Ureter (tissue), 1 donor: Measurements from ENCODE around the gene SMCHD1. TPM values are rescaled to one million over a fixed set of nuclear protein-coding genes. Genes with fewer than 3 reads are reported as not detected.
A peak's percentile ranks its signal among the peaks of the same experiment; 100 is the strongest.

ENCODE experiments used
- DNase-seq: peaks from one replicate; pipeline ENCODE4 v3.0.0-alpha.2; 2020; ENCODE audit warnings: low spot score
- total RNA-seq: library from RNA; stranded (reverse); gene quantifications from one replicate; pipeline ENCODE4 v1.2.4, GENCODE V29; 2023
- donor health status: DM: yes; HTN: yes; CAD: no.

The SMCHD1 gene
- 83.8 TPM for total RNA-seq

- peak; percentile 84 for DNase-seq
Measured at GRCh38 chr18:2655178-2655953, at the start of gene SMCHD1. Gene SMCHD1, plus strand, starts transcription at chr18:2655726. Its CDS starts 350 bp downstream, at chr18:2656076.

GRCh38 chr18:2606335-2606734 is 49.2 kb upstream of the SMCHD1 start:
- DNase-seq: no peak

- DNase-seq: no peak
Measured at GRCh38 chr18:2609604-2610003, 45.9 kb upstream of the SMCHD1 start.

GRCh38 chr18:2610549-2610948 is 45.0 kb upstream of the SMCHD1 start:
- DNase-seq: no peak

- DNase-seq: no peak
Measured at GRCh38 chr18:2612996-2613395, 42.5 kb upstream of the SMCHD1 start.

- no peak for DNase-seq
Measured at GRCh38 chr18:2617401-2617998, 38.0 kb upstream of the SMCHD1 start.

- no peak for DNase-seq
Measured at GRCh38 chr18:2618009-2618408, 37.5 kb upstream of the SMCHD1 start.

GRCh38 chr18:2625217-2625616 is 30.3 kb upstream of the SMCHD1 start:
- DNase-seq: no peak

GRCh38 chr18:2627821-2628276 is 27.7 kb upstream of the SMCHD1 start:
- DNase-seq: no peak

- DNase-seq: no peak
Measured at GRCh38 chr18:2629003-2629402, 26.5 kb upstream of the SMCHD1 start.

GRCh38 chr18:2635586-2635985 is 19.9 kb upstream of the SMCHD1 start:
- DNase-seq: no peak

GRCh38 chr18:2636126-2636631 is 19.3 kb upstream of the SMCHD1 start:
- no peak for DNase-seq

GRCh38 chr18:2641638-2642037 is 13.9 kb upstream of the SMCHD1 start:
- DNase-seq: no peak

- no peak for DNase-seq
Measured at GRCh38 chr18:2642771-2643170, 12.8 kb upstream of the SMCHD1 start.

- no peak for DNase-seq
Measured at GRCh38 chr18:2644535-2644934, 11.0 kb upstream of the SMCHD1 start.

- no peak for DNase-seq
Measured at GRCh38 chr18:2651981-2652380, 3.5 kb upstream of the SMCHD1 start.

- DNase-seq: no peak
Measured at GRCh38 chr18:2653467-2653866, 2.1 kb upstream of the SMCHD1 start.

GRCh38 chr18:2654169-2654927 is 1.2 kb upstream of the SMCHD1 start:
- DNase-seq: no peak

- DNase-seq: no peak
Measured at GRCh38 chr18:2654928-2655177, 673 bp upstream of the SMCHD1 start.

GRCh38 chr18:2655954-2656236 is 369 bp downstream of the SMCHD1 start:
- DNase-seq: peak; percentile 57

- DNase-seq: peak; percentile 58
Measured at GRCh38 chr18:2656237-2656980, 883 bp downstream of the SMCHD1 start.

GRCh38 chr18:2656981-2657512 is 1.5 kb downstream of the SMCHD1 start:
- DNase-seq: no peak
